NK-92 treated with Interleukin-12 subunit alpha and Interleukin-12 subunit beta, amount 100 ng/mL, for 24 hours (cell line): ENCODE measurements around the gene RER1.

Experiments used
- DNase-seq: peaks from one replicate; lab custom pipeline; 2025; lab: John Stamatoyannopoulos, UW

Gene RER1

DNA sequence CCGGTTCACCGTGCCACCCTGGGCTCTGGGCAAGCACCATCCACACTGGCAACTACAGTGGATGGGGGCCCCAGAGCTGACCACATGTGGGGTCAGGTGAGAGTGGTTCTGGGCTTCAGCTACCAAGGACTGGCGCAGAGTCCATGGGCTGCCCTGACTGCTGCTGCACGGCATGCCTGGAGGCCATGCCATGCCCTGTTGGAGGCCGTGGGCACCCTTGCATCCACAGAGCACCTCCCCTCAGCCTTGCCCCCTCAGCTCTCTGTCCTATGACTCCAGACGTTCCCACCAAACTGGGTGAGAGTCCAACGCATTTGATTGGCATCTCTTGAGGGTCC, 15.7 kb upstream of the RER1 start:
- DNase-seq: no peak

DNA sequence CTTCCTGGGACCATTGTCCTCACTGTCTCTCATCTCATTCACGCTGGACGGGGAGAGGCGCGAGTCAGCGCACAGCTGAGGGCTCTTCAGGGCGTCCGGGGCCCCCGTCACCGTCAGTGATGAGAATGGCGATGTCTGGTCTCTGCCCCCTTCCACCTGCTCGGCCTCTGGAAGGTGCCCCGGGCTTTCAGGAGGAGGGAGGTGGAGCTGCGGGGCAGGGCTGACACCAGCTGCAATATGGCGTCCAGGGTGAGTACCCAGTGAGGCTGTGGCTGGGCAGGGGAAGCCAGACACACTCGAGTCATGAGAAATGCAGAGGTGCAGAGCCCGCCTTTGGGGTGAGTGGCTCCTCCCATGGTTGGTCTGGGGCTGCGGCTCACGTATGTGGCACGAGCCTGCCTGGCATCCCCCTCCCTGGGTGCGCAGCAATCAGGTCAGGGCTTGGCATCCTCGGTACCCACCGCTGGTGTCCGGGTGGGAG, 15.3 kb upstream of the RER1 start:
- no peak for DNase-seq

DNA sequence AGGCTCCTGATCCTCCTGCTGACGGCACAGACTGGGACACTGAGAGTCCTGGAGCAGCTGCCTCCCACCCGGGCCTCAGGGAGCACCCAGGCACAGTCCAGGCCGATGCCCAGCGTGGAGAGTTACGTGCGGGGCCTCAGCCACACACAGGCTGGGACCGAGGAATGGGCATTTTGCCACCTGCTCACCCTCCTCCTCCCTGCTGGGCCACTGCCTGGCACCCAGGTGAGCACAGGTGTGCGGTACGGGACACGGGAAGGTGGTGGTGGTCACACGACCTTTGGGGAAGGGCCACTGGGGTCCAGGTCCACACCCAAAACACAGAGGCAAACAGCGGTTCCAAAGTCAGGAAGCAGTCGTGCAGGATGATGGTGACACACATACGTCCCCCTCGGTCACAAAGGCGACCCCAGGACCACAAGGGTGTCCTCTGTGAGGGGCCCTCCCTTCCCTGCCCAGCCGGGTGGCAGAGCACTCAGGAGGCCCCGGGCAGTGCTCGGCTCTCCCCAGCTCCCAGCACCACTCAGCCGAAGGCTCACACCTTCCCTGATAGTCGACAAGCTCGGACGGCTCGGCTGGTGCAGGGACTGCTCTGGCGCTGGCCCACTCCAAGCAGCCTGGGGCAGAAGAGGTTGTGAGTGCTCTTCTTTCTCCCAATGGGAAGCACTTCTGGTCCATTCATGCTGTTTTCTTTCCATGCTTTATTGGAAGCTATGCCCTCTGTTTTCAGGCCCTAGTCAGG, 14.5 kb upstream of the RER1 start:
- DNase-seq: no peak

GRCh38 chr1:2377751-2378440, 13.7 kb upstream of the RER1 start:
- no peak for DNase-seq

- no peak for DNase-seq
These were observed 13.2 kb upstream of the RER1 start for GRCh38 chr1:2378441-2378851.

GRCh38 chr1:2378956-2379732, 12.5 kb upstream of the RER1 start:
- no peak for DNase-seq

- DNase-seq: no peak
These were observed 11.8 kb upstream of the RER1 start for GRCh38 chr1:2379733-2380404.

GRCh38 chr1:2380816-2381591, 10.6 kb upstream of the RER1 start:
- no peak for DNase-seq

DNA sequence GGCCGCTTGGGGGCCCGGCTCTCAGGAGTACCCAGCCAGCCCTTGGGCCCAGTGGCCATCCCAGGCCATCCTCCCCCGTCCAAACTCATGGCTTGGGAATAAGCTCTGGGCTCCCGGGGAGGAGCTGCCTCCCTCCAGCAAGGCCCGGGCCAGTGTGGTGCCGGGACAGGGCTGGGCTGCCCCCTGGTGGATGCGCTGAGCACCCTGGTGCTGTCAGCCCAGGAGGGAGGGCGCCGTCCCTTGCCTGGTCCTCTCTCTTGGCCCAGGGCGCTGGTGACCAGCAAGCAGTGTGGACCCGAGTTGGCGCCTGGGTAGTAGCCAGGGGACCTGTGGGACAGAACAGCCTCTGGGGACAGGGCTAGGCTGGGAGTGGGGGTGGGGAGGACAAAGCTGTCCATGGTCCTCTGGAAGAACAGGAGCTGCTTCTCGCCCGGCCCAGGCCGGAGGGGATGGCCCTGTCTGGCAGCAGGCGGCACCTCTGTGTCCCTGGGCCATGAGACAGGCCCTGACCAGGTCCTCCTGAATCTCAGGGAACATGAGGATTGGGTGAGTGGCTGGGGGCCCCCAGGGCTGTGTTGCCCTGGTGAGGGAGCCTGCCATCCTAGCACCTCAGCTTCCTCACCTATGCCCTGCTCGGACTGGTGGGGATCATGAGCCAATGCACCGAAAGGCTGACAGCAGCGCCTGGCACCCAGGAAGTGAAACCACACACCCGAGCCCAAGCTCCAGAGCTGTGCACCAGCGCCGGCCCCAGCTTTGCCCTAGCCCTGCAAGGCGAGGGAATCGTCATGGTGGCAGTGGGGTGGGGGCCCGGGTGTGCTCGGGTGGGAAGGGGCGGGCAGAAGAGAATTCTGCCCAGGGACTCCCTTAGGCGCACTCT, 9.7 kb upstream of the RER1 start:
- peak; percentile 41 for DNase-seq

GRCh38 chr1:2382621-2383361, 8.8 kb upstream of the RER1 start:
- no peak for DNase-seq

- no peak for DNase-seq
These were observed 8.1 kb upstream of the RER1 start for GRCh38 chr1:2383576-2383975.

DNA sequence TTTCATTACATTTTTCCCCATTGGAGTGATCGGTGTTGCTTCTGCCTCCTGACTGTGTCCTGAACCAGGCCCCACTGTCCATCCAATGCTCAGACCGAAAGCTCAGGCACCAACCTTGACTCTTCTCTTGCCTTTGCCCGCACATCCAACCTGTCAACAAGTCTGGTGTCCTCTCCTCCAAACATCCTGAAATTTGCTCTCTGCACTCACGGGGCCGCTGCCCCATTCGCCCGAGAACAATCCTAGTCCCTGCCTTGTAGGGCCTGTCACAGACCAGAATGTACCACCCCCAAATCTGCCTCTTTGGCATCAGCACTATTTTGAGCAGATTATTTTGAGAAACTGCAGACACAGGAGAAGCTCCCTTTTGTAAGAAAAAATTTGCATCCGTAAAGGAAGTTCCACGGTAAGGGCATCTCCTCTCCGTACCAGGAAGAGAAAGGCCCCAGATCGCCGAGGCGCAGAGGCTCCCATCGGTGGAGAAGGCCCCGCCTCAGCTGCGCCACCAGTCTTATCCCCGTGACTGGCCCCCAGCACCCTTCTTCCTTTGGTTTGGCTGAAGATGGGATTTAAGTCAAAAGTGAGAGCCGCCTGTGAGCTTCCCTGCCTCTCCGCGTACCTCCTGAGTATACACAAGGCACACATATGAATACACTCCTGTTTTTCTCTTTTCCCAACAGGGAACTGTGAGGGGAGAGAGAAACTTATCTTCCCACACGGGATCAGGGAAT, 7.3 kb upstream of the RER1 start:
- DNase-seq: no peak

- DNase-seq: no peak
These were observed 6.6 kb upstream of the RER1 start for GRCh38 chr1:2384941-2385481.

DNA sequence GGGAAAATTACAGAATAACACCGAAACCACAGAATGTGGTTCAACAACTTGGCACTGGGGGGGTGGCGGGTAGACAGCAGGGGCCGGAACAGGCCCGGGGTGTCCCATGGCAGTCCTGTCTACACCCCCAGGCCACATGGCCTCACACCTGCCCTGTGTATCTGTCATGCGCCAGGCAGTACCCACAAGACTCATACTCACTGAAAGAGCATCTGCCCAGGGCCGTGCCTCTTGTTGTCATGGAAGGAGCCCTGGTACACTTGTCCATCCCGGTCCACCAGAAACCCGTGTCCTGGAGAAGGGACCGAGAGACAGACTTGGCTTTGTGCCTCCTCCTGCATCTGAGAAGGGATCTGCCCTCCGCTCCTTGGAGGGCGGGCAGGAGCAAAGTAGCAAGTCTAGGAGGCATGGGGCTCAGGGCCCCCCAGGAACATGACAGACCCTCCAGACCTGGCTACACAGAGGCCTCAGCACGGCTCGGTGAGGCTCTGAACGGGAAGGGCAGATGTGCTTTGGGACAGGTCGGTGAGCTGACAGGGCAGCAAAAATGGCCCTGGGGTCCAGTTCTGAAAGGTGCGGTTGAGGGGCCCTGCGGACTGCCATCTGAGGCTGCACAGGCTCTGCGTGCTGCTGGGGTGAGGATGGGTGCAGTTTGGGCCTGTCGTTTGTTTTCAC, 5.9 kb upstream of the RER1 start:
- no peak for DNase-seq

- DNase-seq: no peak
These were observed 4.7 kb upstream of the RER1 start for GRCh38 chr1:2386636-2387611.

GRCh38 chr1:2388004-2388913, 3.4 kb upstream of the RER1 start:
- DNase-seq: no peak
